Measurements from ENCODE around the gene PRSS22.

PRSS22 gene

DNA sequence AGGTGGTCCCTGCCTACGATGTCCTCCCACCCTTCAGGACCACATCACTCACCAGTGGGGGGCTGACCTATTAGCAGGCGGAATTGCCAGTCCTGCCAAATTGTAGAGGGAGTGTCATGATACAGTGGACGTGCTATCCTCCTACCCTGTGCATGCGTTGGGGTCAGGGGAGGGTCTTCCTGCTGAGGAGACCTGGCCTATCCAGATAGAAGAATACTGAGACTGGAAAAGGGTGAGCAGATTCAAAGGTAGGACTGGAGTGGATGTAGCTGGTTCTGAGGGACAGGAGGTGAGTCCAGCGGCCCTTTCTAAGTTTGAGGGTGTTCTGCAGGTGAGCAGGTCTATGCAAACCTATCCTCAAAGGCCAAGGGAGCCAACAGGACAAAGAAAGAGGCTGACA is 51.7 kb downstream of the PRSS22 start:
- no peak overlapping the region for H3K4me3 ChIP-seq (ENCODE audit: low read depth, low read length)
- TF ChIP-seq POLR2A (IDR thresholded peaks at IDR 0.05; ENCODE audit: extremely low read depth, insufficient read length) (no peak), MYC (IDR thresholded peaks at IDR 0.05; ENCODE audit: low read depth, low read length) (no peak)
- TF ChIP-seq, protein P1, sequence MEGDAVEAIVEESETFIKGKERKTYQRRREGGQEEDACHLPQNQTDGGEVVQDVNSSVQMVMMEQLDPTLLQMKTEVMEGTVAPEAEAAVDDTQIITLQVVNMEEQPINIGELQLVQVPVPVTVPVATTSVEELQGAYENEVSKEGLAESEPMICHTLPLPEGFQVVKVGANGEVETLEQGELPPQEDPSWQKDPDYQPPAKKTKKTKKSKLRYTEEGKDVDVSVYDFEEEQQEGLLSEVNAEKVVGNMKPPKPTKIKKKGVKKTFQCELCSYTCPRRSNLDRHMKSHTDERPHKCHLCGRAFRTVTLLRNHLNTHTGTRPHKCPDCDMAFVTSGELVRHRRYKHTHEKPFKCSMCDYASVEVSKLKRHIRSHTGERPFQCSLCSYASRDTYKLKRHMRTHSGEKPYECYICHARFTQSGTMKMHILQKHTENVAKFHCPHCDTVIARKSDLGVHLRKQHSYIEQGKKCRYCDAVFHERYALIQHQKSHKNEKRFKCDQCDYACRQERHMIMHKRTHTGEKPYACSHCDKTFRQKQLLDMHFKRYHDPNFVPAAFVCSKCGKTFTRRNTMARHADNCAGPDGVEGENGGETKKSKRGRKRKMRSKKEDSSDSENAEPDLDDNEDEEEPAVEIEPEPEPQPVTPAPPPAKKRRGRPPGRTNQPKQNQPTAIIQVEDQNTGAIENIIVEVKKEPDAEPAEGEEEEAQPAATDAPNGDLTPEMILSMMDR (IDR thresholded peaks at IDR 0.05; ENCODE audit: low read depth, low read length), result no peak
- TF ChIP-seq, protein P2, sequence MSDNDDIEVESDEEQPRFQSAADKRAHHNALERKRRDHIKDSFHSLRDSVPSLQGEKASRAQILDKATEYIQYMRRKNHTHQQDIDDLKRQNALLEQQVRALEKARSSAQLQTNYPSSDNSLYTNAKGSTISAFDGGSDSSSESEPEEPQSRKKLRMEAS (IDR thresholded peaks at IDR 0.05; ENCODE audit: low read depth, low read length), result no peak
- DNase-seq (ENCODE audit: low read depth), result no peak

DNA sequence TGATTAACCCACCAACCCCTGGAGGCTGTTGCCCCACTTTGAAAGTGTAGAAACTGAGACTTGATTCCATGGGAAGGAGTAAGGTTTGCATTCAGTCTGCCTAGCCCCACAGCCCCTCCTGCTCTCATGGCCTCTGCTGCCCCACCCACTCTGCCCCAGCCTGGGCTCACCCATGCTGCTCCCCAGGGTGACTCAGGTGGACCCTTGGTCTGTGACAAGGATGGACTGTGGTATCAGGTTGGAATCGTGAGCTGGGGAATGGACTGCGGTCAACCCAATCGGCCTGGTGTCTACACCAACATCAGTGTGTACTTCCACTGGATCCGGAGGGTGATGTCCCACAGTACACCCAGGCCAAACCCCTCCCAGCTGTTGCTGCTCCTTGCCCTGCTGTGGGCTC is 53.2 kb downstream of the PRSS22 start:
- TF ChIP-seq POLR2A (IDR thresholded peaks at IDR 0.05; ENCODE audit: extremely low read depth, insufficient read length) (no peak), MYC (IDR thresholded peaks at IDR 0.05; ENCODE audit: low read depth, low read length) (no peak)
- TF ChIP-seq, protein P1 (IDR thresholded peaks at IDR 0.05; ENCODE audit: low read depth, low read length), result no peak
- TF ChIP-seq, protein P2 (IDR thresholded peaks at IDR 0.05; ENCODE audit: low read depth, low read length), result no peak
- no peak for DNase-seq (ENCODE audit: low read depth)
- no peak overlapping the region for H3K4me3 ChIP-seq (ENCODE audit: low read depth, low read length)

DNA sequence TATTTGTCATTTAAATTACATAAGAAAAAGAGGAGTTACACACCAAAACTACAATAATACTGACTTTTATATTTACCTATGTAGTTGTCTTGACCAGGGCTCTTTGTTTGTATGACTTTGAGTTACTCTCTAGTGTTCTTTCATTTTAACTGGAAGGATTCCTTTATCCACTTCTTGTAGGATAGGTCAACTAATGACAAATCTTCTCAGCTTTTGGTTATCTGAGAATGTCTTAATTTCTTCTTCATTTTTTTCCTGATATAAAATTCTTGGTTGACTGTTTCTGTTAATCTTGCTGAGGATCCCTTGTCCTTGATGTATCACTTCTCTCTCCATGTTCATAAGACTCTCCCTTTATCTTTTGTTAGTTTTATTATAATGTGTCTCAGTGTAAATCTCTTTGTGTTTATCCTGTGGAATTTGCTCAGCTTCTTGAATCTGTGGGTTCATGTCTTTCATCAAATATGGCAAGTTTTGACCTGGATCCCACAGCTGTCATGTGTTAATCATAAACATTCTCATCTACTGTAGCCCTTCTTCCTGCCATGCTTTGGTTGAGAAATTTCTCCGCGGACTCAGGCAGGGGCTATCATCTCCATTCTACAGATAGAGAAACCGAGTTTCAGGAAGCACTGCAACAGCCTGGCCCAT is 54.3 kb downstream of the PRSS22 start:
- TF ChIP-seq, protein P2 (IDR thresholded peaks at IDR 0.05; ENCODE audit: low read depth, low read length), result no peak
- no peak for TF ChIP-seq POLR2A (IDR thresholded peaks at IDR 0.05; ENCODE audit: extremely low read depth, insufficient read length)
- no peak for TF ChIP-seq MYC (IDR thresholded peaks at IDR 0.05; ENCODE audit: low read depth, low read length)
- TF ChIP-seq, protein P1 (IDR thresholded peaks at IDR 0.05; ENCODE audit: low read depth, low read length), result no peak
- no peak for DNase-seq (ENCODE audit: low read depth)
- H3K4me3 ChIP-seq (ENCODE audit: low read depth, low read length), result no peak overlapping the region

Measured in NB4 (cell line).